ENCODE measurements around the gene KCNJ5.

DNA sequence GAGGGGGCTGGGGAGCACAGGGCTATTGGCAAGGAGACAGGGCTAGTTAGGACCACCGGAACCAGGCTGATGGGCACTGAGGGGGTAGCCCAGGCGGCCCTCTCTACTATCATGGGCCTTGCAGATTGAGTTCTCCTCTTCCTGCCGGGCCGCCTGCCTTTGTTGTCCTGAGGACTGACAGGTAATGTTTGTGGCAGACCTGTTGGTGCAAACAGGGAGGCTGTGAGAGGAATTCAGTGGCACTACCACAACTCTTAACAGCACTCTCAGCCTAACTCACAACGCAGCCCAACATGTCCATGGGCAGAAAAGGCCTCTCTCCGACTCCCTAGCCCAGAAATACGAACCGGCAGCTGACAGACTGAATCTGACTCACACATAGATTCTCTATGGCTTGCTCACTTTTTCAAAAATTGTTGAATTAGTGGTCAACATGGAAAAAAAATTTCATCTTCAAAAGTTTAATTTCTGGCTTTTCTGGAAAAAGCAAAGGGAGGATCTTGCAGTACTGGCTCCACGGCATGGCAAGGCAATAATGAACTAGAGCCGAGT, 11.4 kb downstream of the KCNJ5 start:
- TF ChIP-seq EP300 (IDR thresholded peaks at IDR 0.05), result no peak
- TF ChIP-seq, protein P1, sequence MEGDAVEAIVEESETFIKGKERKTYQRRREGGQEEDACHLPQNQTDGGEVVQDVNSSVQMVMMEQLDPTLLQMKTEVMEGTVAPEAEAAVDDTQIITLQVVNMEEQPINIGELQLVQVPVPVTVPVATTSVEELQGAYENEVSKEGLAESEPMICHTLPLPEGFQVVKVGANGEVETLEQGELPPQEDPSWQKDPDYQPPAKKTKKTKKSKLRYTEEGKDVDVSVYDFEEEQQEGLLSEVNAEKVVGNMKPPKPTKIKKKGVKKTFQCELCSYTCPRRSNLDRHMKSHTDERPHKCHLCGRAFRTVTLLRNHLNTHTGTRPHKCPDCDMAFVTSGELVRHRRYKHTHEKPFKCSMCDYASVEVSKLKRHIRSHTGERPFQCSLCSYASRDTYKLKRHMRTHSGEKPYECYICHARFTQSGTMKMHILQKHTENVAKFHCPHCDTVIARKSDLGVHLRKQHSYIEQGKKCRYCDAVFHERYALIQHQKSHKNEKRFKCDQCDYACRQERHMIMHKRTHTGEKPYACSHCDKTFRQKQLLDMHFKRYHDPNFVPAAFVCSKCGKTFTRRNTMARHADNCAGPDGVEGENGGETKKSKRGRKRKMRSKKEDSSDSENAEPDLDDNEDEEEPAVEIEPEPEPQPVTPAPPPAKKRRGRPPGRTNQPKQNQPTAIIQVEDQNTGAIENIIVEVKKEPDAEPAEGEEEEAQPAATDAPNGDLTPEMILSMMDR (IDR thresholded peaks at IDR 0.05), result no peak

Measured in tibial nerve (tissue), 4 donors.